HepG2 (cell line): Measurements from ENCODE around the gene TLL2. TPM values are rescaled to one million over a fixed set of nuclear protein-coding genes. Genes with fewer than 3 reads are reported as not detected.

Experiments
- ATAC-seq: fragments of 200-7000 bp; cut with Tn5 transposase; 3 replicates; pipeline ENCODE4 v1.9.1; 2020; ENCODE audit warnings: mild to moderate bottlenecking, moderate library complexity
- BruUV-seq: library from RNA; stranded (reverse); fragments of 400-500 nt; replicated peaks from 2 replicates; lab custom pipeline; 2021; lab: Mats Ljungman, UMichigan
- CTCF ChIA-PET: fragments of 300-600 bp; formaldehyde crosslinking; extraction: SDS; loops from one replicate; lab custom pipeline; 2021; ENCODE audit warnings: low total read pairs, inconsistent platforms, low intra/inter-chr PET ratio; lab: Yijun Ruan, JAX
- POLR2A ChIA-PET: fragments of 350-600 bp; sonication (Branson Sonifier 250); formaldehyde crosslinking; loops from one replicate; lab custom pipeline; 2020; ENCODE audit warnings: antibody characterized with exemption, inconsistent platforms; lab: Yijun Ruan, JAX
- DNase-seq: peaks from one replicate; pipeline ENCODE4 v3.0.0-alpha.2; 2015; ENCODE audit warnings: low spot score
- FAIRE-seq: peaks from 3 replicates; lab custom pipeline; 2011; peaks lifted over from hg19 to GRCh38; lab: Jason Lieb, UNC
- H2AFZ ChIP-seq: one replicate; pipeline ENCODE4 v1.6.1; 2011; ENCODE audit warnings: low read length, inconsistent platforms
- H3K27ac ChIP-seq: fragments of 300-600 bp; 3 replicates; pipeline ENCODE4 v1.8.0; 2011; ENCODE audit warnings: mixed run types, mild to moderate bottlenecking, mixed read lengths, low read length, inconsistent platforms; ENCODE audit not compliant: insufficient read depth; ENCODE audit errors: extremely low read length
- H3K27me3 ChIP-seq, 2 experiments: fragments of 200-600 bp in 1 of 2; 2 replicates in 1 of 2; 3 replicates in 1 of 2; pipeline versions ENCODE4 v1.6.0 to v1.8.0; 2011; ENCODE audit warnings: low read length in 2 of 2, mild to moderate bottlenecking in 2 of 2, moderate library complexity in 2 of 2, inconsistent platforms in 1 of 2; ENCODE audit not compliant: insufficient read depth in 2 of 2, control insufficient read depth in 1 of 2
- H3K36me3 ChIP-seq, 2 experiments: fragments of 200-600 bp in 1 of 2; replicated peaks in 1 of 2; 2 replicates in 1 of 2; 3 replicates in 1 of 2; pipeline versions ENCODE4 v1.5.1 to v1.8.0; 2011; ENCODE audit warnings: low read length in 2 of 2, inconsistent platforms in 1 of 2; ENCODE audit not compliant: insufficient read depth in 2 of 2, control insufficient read depth in 1 of 2
- H3K4me1 ChIP-seq: 2 replicates; pipeline ENCODE4 v1.5.1; 2012; ENCODE audit warnings: low read length, inconsistent platforms; ENCODE audit not compliant: insufficient read depth
- H3K4me2 ChIP-seq: 2 replicates; pipeline ENCODE4 v1.6.0; 2011; ENCODE audit warnings: low read depth, low read length, inconsistent platforms
- H3K4me3 ChIP-seq, 3 experiments: fragments of 200-600 bp in 1 of 3; sonication (generic), shearing (Covaris generic) in 1 of 3; replicated peaks in 1 of 3; 2 replicates each; pipeline ENCODE4 v1.5.1; 2011 to 2016; ENCODE audit warnings: low read length in 3 of 3, inconsistent platforms in 2 of 3, low read depth in 2 of 3, mild to moderate bottlenecking in 2 of 3, control low read depth in 1 of 3, mixed read lengths in 1 of 3; ENCODE audit not compliant: insufficient read depth in 1 of 3
- H3K79me2 ChIP-seq: one replicate; pipeline ENCODE4 v1.6.1; 2011; ENCODE audit warnings: low read length, inconsistent platforms; ENCODE audit not compliant: insufficient read depth
- H3K9ac ChIP-seq: 2 replicates; pipeline ENCODE4 v1.6.0; 2011; ENCODE audit warnings: mild to moderate bottlenecking, low read depth, low read length, inconsistent platforms; ENCODE audit not compliant: insufficient read depth
- H3K9me3 ChIP-seq: 2 replicates; pipeline ENCODE4 v1.5.1; 2012; ENCODE audit warnings: mild to moderate bottlenecking, low read length
- H4K20me1 ChIP-seq: 2 replicates; pipeline ENCODE4 v1.6.0; 2011; ENCODE audit warnings: inconsistent platforms, mild to moderate bottlenecking, low read length, moderate library complexity; ENCODE audit not compliant: insufficient read depth
- HNRNPL ChIP-seq: fragments of 200-400 bp; formaldehyde crosslinking; IDR thresholded peaks from 2 replicates; pipeline ENCODE4 v1.6.1; 2017; ENCODE audit warnings: mild to moderate bottlenecking, low read depth, low read length
- MED1 ChIP-seq: sonication (generic); formaldehyde crosslinking; IDR thresholded peaks from 2 replicates; pipeline ENCODE4 v1.4.0; 2020; ENCODE audit warnings: missing genetic modification reagents
- TSC22D2 ChIP-seq: sonication (generic); formaldehyde crosslinking; IDR thresholded peaks from 2 replicates; pipeline ENCODE4 v1.5.1; 2020; ENCODE audit warnings: missing genetic modification reagents, mild to moderate bottlenecking, borderline replicate concordance
- ZNF431 ChIP-seq: sonication (generic); formaldehyde crosslinking; IDR thresholded peaks from 2 replicates; pipeline ENCODE4 v1.9.0; 2022; ENCODE audit warnings: missing genetic modification reagents, low read depth, mild to moderate bottlenecking, borderline replicate concordance
- ZNF550 ChIP-seq: sonication (generic); formaldehyde crosslinking; IDR thresholded peaks from 2 replicates; pipeline ENCODE4 v1.4.0; 2020; ENCODE audit warnings: mild to moderate bottlenecking, missing genetic modification reagents, borderline replicate concordance
- WGBS: methylation state at CpG from one replicate; pipeline ENCODE4 v1.1.6; 2017; ENCODE audit warnings: low lambda C conversion rate; 5-methylcytosine and 5-hydroxymethylcytosine counted together
- in situ Hi-C: cut with HindIII; loops from 2 replicates; pipeline ENCODE4 v1.10.0; 2017; ENCODE audit warnings: low pct_unique_long_range_greater_than_20kb; ENCODE audit not compliant: extremely low pct_ligation_motif_present
- intact Hi-C: fragments of 100-400 bp; cut with micrococcal nuclease; formaldehyde crosslinking; loops from one replicate; pipeline ENCODE4 v1.10.0; 2022; ENCODE audit not compliant: unreplicated experiment
- polyA plus RNA-seq, 8 experiments: library from polyadenylated mRNA; depleted of rRNA in 3 of 8; stranded (reverse) in 7 of 8; unstranded in 1 of 8; fragments of >200 nt; fragmentation: Illumina TruSeq in 4 of 8; extraction: Trizol in 4 of 8; gene quantifications; 2 replicates each; pipeline versions ENCODE4 v1.2.1 to v1.2.3, GENCODE V29; 2011 to 2016; ENCODE audit warnings: low read depth in 4 of 8, missing spikeins in 1 of 8, mixed read lengths in 1 of 8; ENCODE audit not compliant: insufficient read depth in 1 of 8
- total RNA-seq, 5 experiments: library from RNA; depleted of rRNA; stranded (reverse); fragments of >200 nt; fragmentation: Illumina TruSeq; extraction: Trizol; gene quantifications; 2 replicates each; pipeline ENCODE4 v1.2.3, GENCODE V29; 2016; ENCODE audit warnings: low read depth in 1 of 5
- TF ChIP-seq, protein P1 (sequence below): IDR thresholded peaks from 2 replicates; pipeline ENCODE4 v1.6.1; 2016; ENCODE audit warnings: control low read depth
- TF ChIP-seq, protein P2 (sequence below): IDR thresholded peaks from 2 replicates; pipeline ENCODE4 v1.6.1; 2012; ENCODE audit warnings: inconsistent platforms
- TF ChIP-seq, protein P3 (sequence below): fragments of 450-650 bp; IDR thresholded peaks from 2 replicates; pipeline ENCODE4 v1.6.1; 2016

TLL2 gene
- total and polyA plus RNA-seq, 2 of the 13 experiments (the other 11 are each of a cell fraction or from before 2014, with no cell fraction given): 0.09 TPM; not detected in 1

DNA sequence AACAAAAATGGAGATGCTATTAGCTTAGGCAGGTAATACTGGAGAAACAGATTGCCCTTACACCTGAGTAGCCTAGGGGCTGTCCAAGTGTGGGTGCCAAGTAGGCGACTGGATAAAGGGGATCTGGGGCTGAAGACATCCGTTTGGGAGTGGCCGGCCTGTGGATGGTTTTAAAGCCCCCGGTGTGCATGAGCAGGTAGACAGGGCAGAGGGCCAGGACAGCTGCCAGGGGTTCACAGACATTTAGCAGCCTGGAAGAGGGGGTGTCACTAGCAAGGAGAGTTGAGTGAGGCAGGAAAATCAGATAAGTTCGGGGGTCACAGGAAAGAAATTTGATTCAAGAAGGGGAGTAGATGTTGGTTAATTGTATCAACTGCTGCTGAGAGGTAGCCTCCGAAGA is 153.4 kb downstream of the TLL2 start:
- no peaks in the 10 kb centered on the region for H4K20me1 ChIP-seq
- no TSS peak for BruUV-seq
- intact Hi-C loops: no loop called here
- H3K27ac ChIP-seq: no peak overlapping the region
- no peaks in the 10 kb centered on the region for H3K4me1 ChIP-seq
- ChIA-PET CTCF (no interaction called here), POLR2A (no interaction called here)
- TF ChIP-seq MED1 (no peak), ZNF550 (CRISPR knock-in tag) (no peak), TSC22D2 (CRISPR knock-in tag) (no peak), ZNF431 (CRISPR knock-in tag) (no peak), HNRNPL (no peak)
- TF ChIP-seq, protein P1, sequence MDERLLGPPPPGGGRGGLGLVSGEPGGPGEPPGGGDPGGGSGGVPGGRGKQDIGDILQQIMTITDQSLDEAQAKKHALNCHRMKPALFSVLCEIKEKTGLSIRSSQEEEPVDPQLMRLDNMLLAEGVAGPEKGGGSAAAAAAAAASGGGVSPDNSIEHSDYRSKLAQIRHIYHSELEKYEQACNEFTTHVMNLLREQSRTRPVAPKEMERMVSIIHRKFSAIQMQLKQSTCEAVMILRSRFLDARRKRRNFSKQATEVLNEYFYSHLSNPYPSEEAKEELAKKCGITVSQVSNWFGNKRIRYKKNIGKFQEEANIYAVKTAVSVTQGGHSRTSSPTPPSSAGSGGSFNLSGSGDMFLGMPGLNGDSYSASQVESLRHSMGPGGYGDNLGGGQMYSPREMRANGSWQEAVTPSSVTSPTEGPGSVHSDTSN (CRISPR knock-in tag): no peak
- TF ChIP-seq, protein P2, sequence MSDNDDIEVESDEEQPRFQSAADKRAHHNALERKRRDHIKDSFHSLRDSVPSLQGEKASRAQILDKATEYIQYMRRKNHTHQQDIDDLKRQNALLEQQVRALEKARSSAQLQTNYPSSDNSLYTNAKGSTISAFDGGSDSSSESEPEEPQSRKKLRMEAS: no peak
- TF ChIP-seq, protein P3, sequence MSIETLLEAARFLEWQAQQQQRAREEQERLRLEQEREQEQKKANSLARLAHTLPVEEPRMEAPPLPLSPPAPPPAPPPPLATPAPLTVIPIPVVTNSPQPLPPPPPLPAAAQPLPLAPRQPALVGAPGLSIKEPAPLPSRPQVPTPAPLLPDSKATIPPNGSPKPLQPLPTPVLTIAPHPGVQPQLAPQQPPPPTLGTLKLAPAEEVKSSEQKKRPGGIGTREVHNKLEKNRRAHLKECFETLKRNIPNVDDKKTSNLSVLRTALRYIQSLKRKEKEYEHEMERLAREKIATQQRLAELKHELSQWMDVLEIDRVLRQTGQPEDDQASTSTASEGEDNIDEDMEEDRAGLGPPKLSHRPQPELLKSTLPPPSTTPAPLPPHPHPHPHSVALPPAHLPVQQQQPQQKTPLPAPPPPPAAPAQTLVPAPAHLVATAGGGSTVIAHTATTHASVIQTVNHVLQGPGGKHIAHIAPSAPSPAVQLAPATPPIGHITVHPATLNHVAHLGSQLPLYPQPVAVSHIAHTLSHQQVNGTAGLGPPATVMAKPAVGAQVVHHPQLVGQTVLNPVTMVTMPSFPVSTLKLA: no peak
- no peak for FAIRE-seq
- H3K36me3 ChIP-seq: no peaks in the 10 kb centered on the region
- in situ Hi-C loops: no loop called here
- peaks cover 2 to 24% of the 10 kb centered on the region in 2 experiments; a peak in 3 of 5 replicates for H3K27me3 ChIP-seq
- H2AFZ ChIP-seq: no peak overlapping the region
- H3K4me2 ChIP-seq: no peak overlapping the region
- H3K9ac ChIP-seq: no peak overlapping the region
- no peak overlapping the region for H3K4me3 ChIP-seq
- no peaks in the 10 kb centered on the region for H3K9me3 ChIP-seq
- no peaks in the 10 kb centered on the region for H3K79me2 ChIP-seq
- 34% methylated on average over 6 of the region's 6 CpGs for WGBS
- no peak for ATAC-seq
- no peak for DNase-seq
